GM12875 (cell line): ENCODE data around the gene CARD18.
"Not testable (repeated sequence)": the region's sequence is repeated elsewhere in the genome, so short reads cannot be mapped to it uniquely, and the experiment has no call there.

Experiments
- H3K4me3 ChIP-seq: one replicate; pipeline ENCODE4 v1.5.1; 2011; ENCODE audit warnings: low read depth, low read length, control low read depth
- CTCF ChIP-seq: IDR thresholded peaks from 2 replicates; pipeline ENCODE4 v1.5.1; 2011; ENCODE audit warnings: low read depth, mild to moderate bottlenecking, control low read depth, inconsistent platforms, low read length, moderate library complexity, borderline replicate concordance; ENCODE audit not compliant: insufficient read depth

CARD18 gene

GRCh38 chr11:105104292-105104691 lies 35.3 kb downstream of the CARD18 start:
- H3K4me3 ChIP-seq: no peak overlapping the region
- TF ChIP-seq CTCF: no peak

DNA sequence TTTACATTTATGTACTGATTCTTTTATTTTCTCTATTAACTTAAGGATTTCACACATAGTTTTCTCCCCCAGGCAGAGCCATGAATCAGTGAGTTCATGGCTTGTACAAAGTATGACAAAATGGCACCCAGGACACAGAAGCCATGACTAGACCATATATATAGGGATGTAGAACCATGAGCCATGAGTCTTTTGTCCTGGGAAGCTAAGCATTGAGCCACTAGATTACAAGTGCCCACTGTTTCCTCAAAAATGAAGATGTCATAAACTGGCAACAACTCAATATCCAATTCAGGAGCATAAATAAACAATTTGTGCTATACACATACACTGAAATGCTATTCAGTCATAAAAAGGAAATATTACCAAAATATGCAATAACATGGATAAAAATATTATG lies 36.2 kb downstream of the CARD18 start:
- H3K4me3 ChIP-seq: no peak overlapping the region
- TF ChIP-seq CTCF: no peak

DNA sequence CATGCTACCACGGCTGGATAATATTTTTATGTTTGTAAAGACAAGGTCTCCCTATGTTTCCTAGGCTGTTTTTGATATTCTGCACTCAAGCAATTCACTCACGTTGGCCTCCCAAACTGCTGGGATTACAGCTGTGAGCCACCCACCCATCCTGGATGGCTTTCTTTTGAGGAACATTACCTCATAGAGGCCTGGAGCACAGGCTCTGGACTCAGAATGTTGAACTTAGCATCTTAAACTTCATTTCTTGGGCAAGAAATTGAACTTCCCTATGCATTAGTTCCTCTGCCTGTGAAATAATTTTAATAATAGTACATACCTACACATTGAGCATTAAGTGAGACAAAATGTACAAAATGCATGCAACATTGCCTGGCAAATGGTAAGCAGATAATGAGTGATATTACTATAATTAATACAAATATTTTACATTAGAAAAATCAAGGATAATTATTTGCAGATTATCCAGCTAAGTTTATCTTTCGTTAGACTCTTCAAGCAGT lies 37.4 kb downstream of the CARD18 start:
- not testable (repeated sequence) for H3K4me3 ChIP-seq

DNA sequence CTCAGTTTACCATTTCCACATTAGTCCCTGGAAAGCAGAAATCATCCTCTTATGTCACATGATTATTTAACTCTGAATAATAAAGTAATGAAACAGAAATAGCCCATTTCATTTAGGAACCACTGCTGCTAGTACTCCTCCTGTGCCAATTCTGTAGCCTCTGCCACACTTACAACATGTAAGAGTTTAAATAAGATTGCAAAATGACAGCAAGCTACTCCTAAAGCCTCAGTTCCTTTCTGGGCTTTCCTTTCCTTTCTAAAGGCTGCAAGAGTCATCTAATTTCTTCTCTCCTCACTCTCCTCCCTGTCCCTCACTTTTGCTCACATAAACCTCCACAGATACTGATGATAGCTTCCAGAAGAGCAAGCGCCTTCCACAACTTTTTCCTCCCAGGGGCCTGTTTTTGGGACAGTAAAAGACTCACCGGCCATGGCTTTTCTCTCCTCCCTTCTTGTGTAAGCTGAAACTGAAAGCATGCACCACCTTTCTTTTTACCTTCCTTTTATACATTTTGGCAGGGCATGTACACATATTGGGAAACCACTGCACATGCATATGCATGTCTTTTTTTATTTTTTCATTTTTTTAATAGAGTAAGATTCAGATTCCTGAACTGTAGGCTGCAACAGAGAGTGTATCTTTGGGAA lies 38.5 kb downstream of the CARD18 start:
- H3K4me3 ChIP-seq: no peak overlapping the region
- TF ChIP-seq CTCF: no peak

DNA sequence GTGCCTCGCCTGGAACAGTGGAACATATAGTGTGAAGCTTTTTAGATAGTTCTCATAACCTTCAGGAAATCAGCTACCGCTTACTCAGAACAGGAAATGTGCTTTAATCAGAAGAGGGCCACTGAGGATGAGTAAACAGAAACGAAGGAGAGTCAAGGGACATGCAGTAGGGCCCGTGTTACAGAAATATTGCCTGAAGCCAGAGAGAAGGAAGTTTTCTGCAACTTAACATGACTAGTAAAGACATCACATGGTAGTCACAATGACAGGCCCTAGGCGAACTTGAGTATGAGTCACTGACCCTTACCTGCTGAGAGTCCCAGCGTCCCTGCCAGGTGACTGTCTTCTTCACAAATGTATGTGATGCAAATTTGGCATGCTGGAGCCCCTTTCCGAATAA lies 39.4 kb downstream of the CARD18 start:
- no peak overlapping the region for H3K4me3 ChIP-seq
- TF ChIP-seq CTCF: no peak

- H3K4me3 ChIP-seq: not testable (repeated sequence)
Measured at GRCh38 chr11:105099594-105099993, 40.0 kb downstream of the CARD18 start.

DNA sequence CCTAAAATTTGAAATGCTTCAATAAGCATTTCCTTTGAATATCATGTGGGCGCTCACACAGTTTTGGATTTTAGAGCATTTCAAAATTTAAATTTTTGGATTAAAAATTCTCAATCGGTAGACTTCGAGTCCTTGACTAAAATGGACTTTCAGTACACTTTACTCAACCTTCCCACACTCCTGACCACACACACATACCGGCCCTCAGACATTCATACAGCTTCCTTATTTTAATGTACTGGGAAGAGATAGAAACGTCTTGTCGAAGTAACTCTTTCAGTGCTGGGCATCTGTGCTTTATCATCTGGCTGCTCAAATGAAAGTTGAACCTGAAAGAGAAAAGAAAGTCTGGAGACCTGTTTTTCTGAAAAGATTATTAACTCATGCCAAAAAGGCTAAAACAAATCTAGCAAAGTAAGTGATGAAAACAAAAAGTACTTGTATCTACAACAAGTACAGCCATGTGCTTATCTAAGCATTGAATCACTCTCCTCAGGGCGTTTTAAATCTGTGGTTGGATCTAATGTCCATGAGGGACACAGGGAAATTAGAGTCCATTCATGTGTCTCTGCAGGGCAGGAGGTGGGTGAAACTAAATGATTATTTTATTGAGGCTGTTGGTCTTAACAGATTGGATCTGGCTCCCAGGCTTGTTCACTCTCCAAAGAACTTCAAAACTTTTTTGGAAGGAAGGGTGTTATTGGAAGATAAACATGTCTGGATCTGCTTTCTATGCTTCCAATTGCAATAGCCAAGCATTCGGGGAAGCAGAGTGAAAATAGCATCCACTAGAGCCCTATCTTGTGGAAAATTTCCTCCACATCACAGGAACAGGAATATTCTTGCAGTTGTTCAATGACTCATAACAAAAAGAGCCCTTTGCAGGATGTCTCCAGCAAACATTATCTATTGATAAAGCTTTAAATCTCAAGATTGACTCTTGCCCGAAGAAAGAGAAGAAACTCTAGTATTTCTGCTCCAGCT lies 47.0 kb downstream of the CARD18 start:
- TF ChIP-seq CTCF: no peak
- H3K4me3 ChIP-seq: no peak overlapping the region
